Neural progenitor cell (in vitro differentiated cells): ENCODE measurements around the gene LARP1. TPM values are rescaled to one million over a fixed set of nuclear protein-coding genes. Genes with fewer than 3 reads are reported as not detected.
"Not testable (repeated sequence)": the region's sequence is repeated elsewhere in the genome, so short reads cannot be mapped to it uniquely, and the experiment has no call there.

Experiments used
- DNase-seq: peaks from one replicate; pipeline ENCODE4 v3.0.0-alpha.2; 2016; ENCODE audit warnings: low spot score
- H2AFZ ChIP-seq: fragments of 200-600 bp; sonication (generic); replicated peaks from 2 replicates; pipeline ENCODE4 v1.6.1; 2016; ENCODE audit warnings: antibody characterized with exemption
- H3F3A ChIP-seq: fragments of 200-600 bp; sonication (generic); 2 replicates; pipeline ENCODE4 v1.6.1; 2016; ENCODE audit warnings: antibody characterized with exemption, low read depth
- H3K27ac ChIP-seq: fragments of 200-600 bp; sonication (generic); 2 replicates; pipeline ENCODE4 v1.5.1; 2016; ENCODE audit warnings: mild to moderate bottlenecking
- H3K27me3 ChIP-seq: fragments of 200-600 bp; sonication (generic); 2 replicates; pipeline ENCODE4 v1.6.1; 2016; ENCODE audit warnings: mild to moderate bottlenecking, moderate library complexity
- H3K36me3 ChIP-seq: fragments of 200-600 bp; sonication (generic); 2 replicates; pipeline ENCODE4 v1.5.1; 2016
- H3K4me1 ChIP-seq: fragments of 200-600 bp; sonication (generic); 2 replicates; pipeline ENCODE4 v1.6.1; 2016; ENCODE audit warnings: mixed run types
- H3K4me2 ChIP-seq: fragments of 200-600 bp; sonication (generic); 2 replicates; pipeline ENCODE4 v1.6.1; 2016
- H3K4me3 ChIP-seq: fragments of 200-600 bp; sonication (generic); 2 replicates; pipeline ENCODE4 v1.5.1; 2016
- H3K79me2 ChIP-seq: fragments of 200-600 bp; sonication (generic); 2 replicates; pipeline ENCODE4 v1.6.1; 2016; ENCODE audit warnings: low read depth
- H3K9ac ChIP-seq: fragments of 200-600 bp; sonication (generic); 2 replicates; pipeline ENCODE4 v1.6.1; 2016
- H3K9me3 ChIP-seq: fragments of 200-600 bp; sonication (generic); 2 replicates; pipeline ENCODE4 v1.5.1; 2016; ENCODE audit warnings: low read depth
- H4K20me1 ChIP-seq: fragments of 200-600 bp; sonication (generic); 2 replicates; pipeline ENCODE4 v1.6.1; 2016; ENCODE audit warnings: low read depth
- H3K27ac Mint-ChIP-seq: 3 replicates; pipeline ENCODE4 v1.8.0; 2021; ENCODE audit warnings: mixed read lengths
- H3K27me3 Mint-ChIP-seq: 2 replicates; pipeline ENCODE4 v1.8.0; 2022; ENCODE audit warnings: low read depth, mild to moderate bottlenecking, inconsistent platforms, moderate library complexity, mixed read lengths; ENCODE audit not compliant: insufficient read depth
- H3K36me3 Mint-ChIP-seq: 3 replicates; pipeline ENCODE4 v1.8.0; 2021; ENCODE audit warnings: mixed read lengths
- H3K4me1 Mint-ChIP-seq: 3 replicates; pipeline ENCODE4 v1.8.0; 2021; ENCODE audit warnings: mixed read lengths
- H3K4me3 Mint-ChIP-seq: 3 replicates; pipeline ENCODE4 v1.8.0; 2021; ENCODE audit warnings: mild to moderate bottlenecking, moderate library complexity, mixed read lengths
- H3K9me3 Mint-ChIP-seq: 3 replicates; pipeline ENCODE4 v1.8.0; 2020; ENCODE audit warnings: mixed read lengths
- EZH2 ChIP-seq: fragments of 200-600 bp; sonication (generic); IDR thresholded peaks from 2 replicates; pipeline ENCODE4 v1.6.1; 2017; ENCODE audit warnings: antibody characterized with exemption, mild to moderate bottlenecking, moderate library complexity
- EZH2phosphoT487 ChIP-seq: fragments of 200-600 bp; sonication (generic); IDR thresholded peaks from 2 replicates; pipeline ENCODE4 v1.6.1; 2017; ENCODE audit warnings: antibody characterized with exemption
- total RNA-seq: library from RNA; depleted of rRNA; stranded (reverse); fragments of >200 nt; gene quantifications from 2 replicates; pipeline ENCODE4 v1.2.3, GENCODE V29; 2015; ENCODE audit warnings: low replicate concordance
- TF ChIP-seq, protein P1 (sequence below): fragments of 200-600 bp; sonication (generic); IDR thresholded peaks from 2 replicates; pipeline ENCODE4 v1.5.1; 2017; ENCODE audit warnings: antibody characterized with exemption, mild to moderate bottlenecking

The LARP1 gene
- total RNA-seq, 1 donor from 2014 or later = 53.8 TPM

DNA sequence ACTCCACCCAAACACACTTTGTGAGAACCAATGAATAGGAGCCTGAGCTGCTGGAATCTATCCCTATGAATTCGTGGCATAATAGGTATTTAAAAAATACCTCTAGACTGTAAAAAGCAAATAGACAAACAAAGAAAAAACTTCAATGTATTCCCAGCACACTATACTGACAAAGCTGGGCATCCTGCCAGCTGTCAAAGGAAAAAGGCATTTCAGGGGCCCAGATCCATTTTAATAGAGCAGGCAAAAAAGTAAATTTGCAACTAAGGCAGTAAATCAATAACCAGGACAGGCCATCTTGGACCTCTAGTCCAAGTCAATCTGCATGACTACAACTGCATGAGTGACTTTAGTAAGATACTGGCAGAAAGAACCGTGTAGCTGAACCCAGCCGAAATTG is 25.6 kb upstream of the LARP1 start:
- no peak for DNase-seq
- Mint-ChIP-seq H3K27me3 (peaks cover 2% of the 10 kb centered on the region), H3K36me3 (no peaks in the 10 kb centered on the region), H3K9me3 (no peaks in the 10 kb centered on the region), H3K27ac (no peak overlapping the region), H3K4me3 (no peak overlapping the region), H3K4me1 (peaks cover 3% of the 10 kb centered on the region)
- H3K27ac ChIP-seq = no peak overlapping the region
- H3K4me2 ChIP-seq = no peak overlapping the region
- H3F3A ChIP-seq = no peaks in the 10 kb centered on the region
- no peaks in the 10 kb centered on the region for H3K79me2 ChIP-seq
- no peak overlapping the region for H2AFZ ChIP-seq
- no peak overlapping the region for H3K9ac ChIP-seq
- no peaks in the 10 kb centered on the region for H4K20me1 ChIP-seq
- no peaks in the 10 kb centered on the region for H3K4me1 ChIP-seq
- TF ChIP-seq EZH2 (no peak), EZH2phosphoT487 (no peak)
- TF ChIP-seq, protein P1, sequence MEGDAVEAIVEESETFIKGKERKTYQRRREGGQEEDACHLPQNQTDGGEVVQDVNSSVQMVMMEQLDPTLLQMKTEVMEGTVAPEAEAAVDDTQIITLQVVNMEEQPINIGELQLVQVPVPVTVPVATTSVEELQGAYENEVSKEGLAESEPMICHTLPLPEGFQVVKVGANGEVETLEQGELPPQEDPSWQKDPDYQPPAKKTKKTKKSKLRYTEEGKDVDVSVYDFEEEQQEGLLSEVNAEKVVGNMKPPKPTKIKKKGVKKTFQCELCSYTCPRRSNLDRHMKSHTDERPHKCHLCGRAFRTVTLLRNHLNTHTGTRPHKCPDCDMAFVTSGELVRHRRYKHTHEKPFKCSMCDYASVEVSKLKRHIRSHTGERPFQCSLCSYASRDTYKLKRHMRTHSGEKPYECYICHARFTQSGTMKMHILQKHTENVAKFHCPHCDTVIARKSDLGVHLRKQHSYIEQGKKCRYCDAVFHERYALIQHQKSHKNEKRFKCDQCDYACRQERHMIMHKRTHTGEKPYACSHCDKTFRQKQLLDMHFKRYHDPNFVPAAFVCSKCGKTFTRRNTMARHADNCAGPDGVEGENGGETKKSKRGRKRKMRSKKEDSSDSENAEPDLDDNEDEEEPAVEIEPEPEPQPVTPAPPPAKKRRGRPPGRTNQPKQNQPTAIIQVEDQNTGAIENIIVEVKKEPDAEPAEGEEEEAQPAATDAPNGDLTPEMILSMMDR = no peak
- H3K36me3 ChIP-seq = no peaks in the 10 kb centered on the region
- H3K9me3 ChIP-seq = no peaks in the 10 kb centered on the region
- no peaks in the 10 kb centered on the region for H3K27me3 ChIP-seq
- no peak overlapping the region for H3K4me3 ChIP-seq

DNA sequence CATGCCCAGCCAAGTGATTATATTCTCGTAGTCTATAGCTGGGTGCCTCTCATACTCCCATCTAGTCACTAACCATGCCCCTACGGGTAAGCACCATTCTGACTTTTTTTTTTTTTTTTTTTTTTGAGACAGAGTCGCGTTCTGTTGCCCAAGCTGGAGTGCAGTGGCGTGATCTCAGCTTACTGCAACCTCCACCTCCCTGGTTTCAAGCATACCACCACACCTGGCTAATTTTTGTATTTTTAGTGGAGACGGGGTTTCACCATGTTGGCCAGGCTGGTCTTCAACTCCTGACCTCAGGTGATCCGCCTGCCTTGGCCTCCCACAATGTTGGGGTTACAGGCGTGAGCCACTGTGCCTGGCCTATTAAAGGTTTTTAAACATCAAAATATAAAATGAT is 24.4 kb upstream of the LARP1 start:
- not testable (repeated sequence) for DNase-seq, H3K79me2 ChIP-seq, H3K9me3 Mint-ChIP-seq, H3K27ac ChIP-seq, H3K27ac Mint-ChIP-seq, H3K4me1 Mint-ChIP-seq, H3F3A ChIP-seq, H3K4me3 ChIP-seq, H3K27me3 Mint-ChIP-seq, H3K4me3 Mint-ChIP-seq, H3K4me1 ChIP-seq, H3K27me3 ChIP-seq, H3K4me2 ChIP-seq, H3K36me3 Mint-ChIP-seq, H3K9me3 ChIP-seq, H3K36me3 ChIP-seq, H3K9ac ChIP-seq, H4K20me1 ChIP-seq, H2AFZ ChIP-seq

DNA sequence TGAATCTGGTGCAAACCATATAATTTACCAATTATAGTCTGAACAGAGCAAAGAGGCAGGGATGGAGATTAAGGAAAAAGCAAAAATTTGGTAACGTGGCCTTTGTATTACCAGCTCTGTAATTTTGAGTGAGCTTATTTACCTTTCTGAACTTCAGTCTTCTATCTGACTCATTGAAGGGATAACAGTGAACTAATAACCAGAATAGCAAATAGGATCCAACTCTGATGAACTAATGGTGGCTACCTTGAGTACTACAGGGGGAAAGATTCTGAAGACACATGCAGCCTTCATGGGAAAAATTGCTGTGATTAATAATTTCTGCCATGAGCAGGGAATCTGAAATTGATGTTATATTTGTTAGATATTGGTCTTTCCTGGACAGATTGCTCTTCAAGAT is 23.0 kb upstream of the LARP1 start:
- H3K4me1 Mint-ChIP-seq = peaks cover 3% of the 10 kb centered on the region
- Histone ChIP-seq H2AFZ (no peak overlapping the region), H3K27me3 (no peaks in the 10 kb centered on the region), H3K4me1 (no peaks in the 10 kb centered on the region), H3K36me3 (no peaks in the 10 kb centered on the region), H3K9ac (no peak overlapping the region), H3K4me2 (no peak overlapping the region), H4K20me1 (no peaks in the 10 kb centered on the region), H3K9me3 (no peaks in the 10 kb centered on the region), H3K79me2 (no peaks in the 10 kb centered on the region), H3K4me3 (no peak overlapping the region), H3K27ac (no peak overlapping the region), H3F3A (no peaks in the 10 kb centered on the region)
- H3K27me3 Mint-ChIP-seq = peaks cover 2% of the 10 kb centered on the region
- H3K36me3 Mint-ChIP-seq = no peaks in the 10 kb centered on the region
- no peak overlapping the region for H3K27ac Mint-ChIP-seq
- DNase-seq = no peak
- TF ChIP-seq EZH2 (no peak), EZH2phosphoT487 (no peak)
- TF ChIP-seq, protein P1 = no peak
- H3K4me3 Mint-ChIP-seq = no peak overlapping the region
- no peaks in the 10 kb centered on the region for H3K9me3 Mint-ChIP-seq

DNA sequence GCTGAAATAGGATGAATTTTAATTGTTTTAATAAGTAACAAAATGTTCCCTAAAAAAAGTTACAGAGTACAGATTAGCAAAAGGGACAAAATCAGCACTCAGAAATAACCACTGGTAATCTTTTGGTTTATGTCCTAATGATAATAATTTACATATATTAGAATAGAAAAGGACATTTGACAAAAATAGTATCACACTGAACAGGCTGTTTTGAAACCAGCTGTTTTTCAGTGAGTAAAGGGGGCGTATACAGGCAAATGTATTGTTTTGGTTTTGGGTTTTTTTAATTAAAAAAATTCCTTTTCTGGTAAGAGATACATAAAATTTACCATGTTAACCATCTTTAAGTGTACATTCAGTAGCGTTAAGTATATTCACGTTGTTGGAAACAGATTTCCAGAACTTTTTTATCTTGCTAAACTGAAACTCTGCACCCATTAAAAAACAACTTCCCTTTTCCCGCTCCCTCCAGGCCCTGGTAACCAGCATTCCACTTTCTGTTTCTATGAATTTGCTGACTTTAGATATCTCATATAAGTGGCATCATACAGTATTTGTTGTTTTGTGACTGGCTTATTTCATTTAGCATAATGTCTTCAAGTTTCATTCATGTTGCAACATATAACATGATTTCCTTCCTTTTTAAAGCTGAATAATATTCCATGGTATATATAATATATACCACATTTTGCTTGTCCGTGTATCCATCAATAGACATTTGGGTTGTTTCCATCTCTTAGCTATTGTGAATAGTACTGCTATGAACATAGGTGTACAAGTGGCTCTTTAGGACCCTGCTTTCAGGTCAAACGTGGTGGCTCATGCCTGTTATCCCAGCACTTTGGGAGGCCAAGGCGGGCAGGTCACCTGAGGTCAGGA is 20.6 kb upstream of the LARP1 start:
- H4K20me1 ChIP-seq = no peaks in the 10 kb centered on the region
- TF ChIP-seq, protein P1 = no peak
- no peak for TF ChIP-seq EZH2phosphoT487
- TF ChIP-seq EZH2 = no peak
- H3F3A ChIP-seq = no peaks in the 10 kb centered on the region
- no peaks in the 10 kb centered on the region for H3K27me3 ChIP-seq
- Mint-ChIP-seq H3K27me3 (peaks cover 2% of the 10 kb centered on the region), H3K4me1 (peaks cover 9% of the 10 kb centered on the region), H3K27ac (no peak overlapping the region), H3K4me3 (no peak overlapping the region), H3K36me3 (no peaks in the 10 kb centered on the region), H3K9me3 (no peaks in the 10 kb centered on the region)
- peaks cover 5% of the 10 kb centered on the region for H3K4me1 ChIP-seq
- no peak overlapping the region for H3K27ac ChIP-seq
- H3K4me2 ChIP-seq = no peak overlapping the region
- no peaks in the 10 kb centered on the region for H3K36me3 ChIP-seq
- H2AFZ ChIP-seq = no peak overlapping the region
- H3K4me3 ChIP-seq = no peak overlapping the region
- no peaks in the 10 kb centered on the region for H3K79me2 ChIP-seq
- no peak overlapping the region for H3K9ac ChIP-seq
- H3K9me3 ChIP-seq = no peaks in the 10 kb centered on the region
- DNase-seq = no peak

DNA sequence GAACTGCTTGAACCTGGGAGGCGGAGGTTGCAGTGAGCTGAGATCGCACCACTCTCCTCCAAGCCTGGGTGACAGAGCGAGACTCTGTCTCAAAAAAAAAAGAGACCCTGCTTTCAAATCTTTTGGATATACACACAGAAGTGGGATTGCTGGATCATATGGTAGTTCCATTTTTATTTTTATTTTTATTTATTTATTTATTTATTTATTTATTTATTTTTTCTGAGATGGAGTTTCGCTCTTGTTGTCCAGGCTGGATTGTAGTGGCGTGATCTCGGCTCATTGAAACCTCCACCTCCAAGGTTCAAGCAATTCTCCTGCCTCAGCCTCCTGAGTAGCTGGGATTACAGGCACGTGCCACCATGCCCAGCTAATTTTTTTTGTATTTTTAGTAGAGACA is 19.8 kb upstream of the LARP1 start:
- H3K9me3 Mint-ChIP-seq, H3K27ac ChIP-seq, H3K4me2 ChIP-seq, H3K9ac ChIP-seq, H3K36me3 ChIP-seq, H4K20me1 ChIP-seq, H3K79me2 ChIP-seq, H3K4me3 ChIP-seq, H3K27me3 ChIP-seq, H3K27ac Mint-ChIP-seq, DNase-seq, H2AFZ ChIP-seq, H3K4me1 Mint-ChIP-seq, H3K36me3 Mint-ChIP-seq, H3K9me3 ChIP-seq, H3F3A ChIP-seq, H3K27me3 Mint-ChIP-seq, H3K4me1 ChIP-seq, H3K4me3 Mint-ChIP-seq: not testable (repeated sequence)

DNA sequence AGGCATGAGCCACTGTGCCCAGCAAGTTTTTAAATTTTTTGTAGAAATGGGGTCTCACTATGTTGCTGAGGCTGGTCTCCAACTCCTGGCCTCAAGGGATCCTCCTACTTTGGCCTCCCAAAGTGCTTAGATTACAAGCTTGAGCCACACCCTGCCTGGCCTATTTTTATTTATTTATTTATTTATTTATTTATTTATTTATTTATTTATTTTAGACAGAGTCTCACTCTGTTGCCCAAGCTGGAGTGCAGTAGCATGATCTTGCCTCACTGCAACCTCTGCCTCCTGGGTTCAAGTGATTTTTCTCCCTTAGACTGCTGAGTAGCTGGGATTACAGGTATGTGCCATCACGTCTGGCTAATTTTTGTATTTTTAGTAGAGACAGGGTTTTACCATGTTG is 18.8 kb upstream of the LARP1 start:
- H3K27me3 Mint-ChIP-seq, H3K27ac Mint-ChIP-seq, H4K20me1 ChIP-seq, H3K27ac ChIP-seq, H3K27me3 ChIP-seq, H3K9me3 ChIP-seq, H3K4me3 ChIP-seq, H3K4me2 ChIP-seq, H3K9me3 Mint-ChIP-seq, H2AFZ ChIP-seq, H3K36me3 ChIP-seq, DNase-seq, H3K9ac ChIP-seq, H3K4me3 Mint-ChIP-seq, H3K79me2 ChIP-seq, H3K36me3 Mint-ChIP-seq: not testable (repeated sequence)
- H3K4me1 Mint-ChIP-seq = peaks cover 18% of the 10 kb centered on the region
- peaks cover 14% of the 10 kb centered on the region for H3F3A ChIP-seq
- H3K4me1 ChIP-seq = peaks cover 17% of the 10 kb centered on the region
